HG02852 (cell line): ENCODE results near the gene MINDY4.
"Not testable (repeated sequence)": the region's sequence is repeated elsewhere in the genome, so short reads cannot be mapped to it uniquely, and the experiment has no call there.

ENCODE experiments used
- ATAC-seq: cut with Tn5 transposase; IDR thresholded peaks from one replicate; pipeline ENCODE4 v1.9.1; 2021; ENCODE audit warnings: mild to moderate bottlenecking, moderate library complexity; ENCODE audit not compliant: unreplicated experiment

Gene MINDY4

DNA sequence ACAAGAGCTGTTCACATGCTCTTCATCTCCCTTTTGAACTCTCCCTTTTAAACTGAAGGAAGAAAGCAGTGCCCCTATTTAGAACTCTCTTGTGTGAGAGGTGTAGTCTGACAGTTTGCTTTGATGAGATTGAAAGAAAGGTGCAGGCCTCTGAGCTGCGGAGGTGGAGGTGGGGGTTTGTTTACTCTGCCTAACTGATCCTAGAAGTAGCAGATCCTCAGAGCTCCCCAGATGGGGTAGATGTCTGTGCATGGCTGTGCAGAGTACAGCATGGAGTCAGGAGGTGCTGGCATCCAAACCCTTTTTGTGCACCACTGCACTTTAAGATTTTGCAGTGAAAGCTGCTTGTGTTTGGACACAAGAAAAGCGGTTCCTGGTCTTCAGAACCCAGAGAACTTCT, 58.3 kb downstream of the MINDY4 start:
- ATAC-seq = no peak

DNA sequence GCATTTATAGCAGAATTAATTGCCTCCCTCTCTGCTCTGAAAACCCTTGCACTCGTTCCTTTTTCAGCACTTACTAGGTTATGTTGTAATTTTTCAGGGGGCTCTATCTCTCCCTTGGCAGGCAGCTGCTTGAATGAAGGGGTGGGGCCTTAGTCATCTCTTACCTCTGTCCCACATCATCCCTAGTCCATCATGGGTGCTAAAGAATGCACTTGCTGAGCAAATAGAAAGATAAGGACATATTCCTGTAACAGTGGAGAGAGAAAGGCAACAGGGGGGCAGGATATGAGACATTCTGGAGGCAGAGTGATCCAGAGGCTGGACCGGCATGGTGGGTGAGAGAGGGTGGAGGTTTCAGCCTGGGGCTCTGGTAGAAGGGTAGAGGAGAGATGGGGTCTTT, 60.0 kb downstream of the MINDY4 start:
- no peak for ATAC-seq

DNA sequence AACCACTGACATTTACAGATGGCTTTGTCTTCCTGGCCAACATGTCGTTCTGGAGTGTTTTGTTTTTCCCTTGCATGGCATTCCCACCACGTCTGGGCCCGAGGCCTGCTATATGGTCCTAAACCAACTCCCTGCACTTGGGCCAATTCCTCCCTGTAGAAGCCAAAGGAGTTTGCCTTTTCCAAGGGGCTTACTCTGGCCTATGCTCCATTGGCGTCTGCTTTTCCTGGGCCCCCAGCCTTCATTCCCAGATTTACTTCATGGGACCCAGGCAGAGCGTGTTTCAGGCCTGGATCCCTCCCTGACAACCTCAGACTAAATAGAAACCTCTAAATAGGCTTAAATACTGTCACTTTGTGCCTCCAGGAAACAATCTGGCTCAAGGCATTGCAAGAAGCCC, 60.7 kb downstream of the MINDY4 start:
- no peak for ATAC-seq

DNA sequence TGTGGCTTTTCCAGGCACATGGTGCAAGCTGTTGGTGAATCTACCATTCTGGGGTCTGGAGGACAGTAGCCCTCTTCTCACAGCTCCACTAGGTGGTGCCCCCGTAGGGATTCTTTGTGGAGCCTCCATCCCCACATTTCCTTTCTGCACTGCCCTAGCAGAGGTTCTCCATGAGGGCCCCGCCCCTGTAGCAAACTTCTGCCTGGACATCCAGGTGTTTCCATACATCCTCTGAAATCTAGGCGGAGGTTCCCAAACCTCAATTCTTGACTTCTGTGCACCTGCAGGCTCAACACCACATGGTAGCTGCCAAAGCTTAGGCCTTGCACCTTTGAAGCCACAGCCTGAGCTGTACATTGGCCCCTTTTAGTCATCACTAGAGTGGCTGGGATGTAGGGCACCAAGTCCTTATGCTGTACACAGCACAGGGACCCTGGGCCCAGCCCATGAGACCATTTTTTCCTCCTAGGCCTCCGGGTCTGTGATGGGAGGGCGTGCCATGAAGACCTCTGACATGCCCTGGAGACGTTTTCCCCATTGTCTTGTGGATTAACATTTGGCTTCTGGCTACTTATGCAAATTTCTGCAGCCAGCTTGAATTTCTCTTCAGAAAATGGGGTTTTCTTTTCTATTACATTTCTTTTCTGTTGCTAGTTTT, 62.9 kb downstream of the MINDY4 start:
- ATAC-seq = not testable (repeated sequence)

DNA sequence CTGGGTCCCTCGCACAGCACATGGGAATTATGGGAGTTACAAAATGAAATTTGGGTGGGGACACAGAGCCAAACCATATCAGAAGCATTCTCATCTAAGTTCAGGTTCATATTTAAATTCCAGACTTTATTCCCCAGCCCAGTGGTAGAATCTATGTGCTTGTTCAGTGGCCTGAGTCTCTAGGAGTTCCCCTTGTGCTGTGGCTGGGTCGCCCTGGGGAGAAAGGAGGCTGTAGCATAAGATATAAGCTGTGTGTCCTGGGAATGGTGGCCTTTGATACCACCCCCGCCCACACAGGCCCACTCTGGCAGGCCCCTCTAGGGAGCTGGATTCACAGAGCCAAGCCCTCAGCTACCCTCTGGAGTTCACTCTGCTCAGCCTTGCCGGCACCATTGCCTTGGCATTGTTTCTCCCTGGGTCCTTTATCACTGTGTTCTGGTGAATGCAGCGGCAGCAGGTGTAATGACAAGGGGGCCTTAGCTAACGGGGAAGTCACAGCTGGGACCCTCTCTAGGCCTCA, 64.2 kb downstream of the MINDY4 start:
- ATAC-seq = no peak

DNA sequence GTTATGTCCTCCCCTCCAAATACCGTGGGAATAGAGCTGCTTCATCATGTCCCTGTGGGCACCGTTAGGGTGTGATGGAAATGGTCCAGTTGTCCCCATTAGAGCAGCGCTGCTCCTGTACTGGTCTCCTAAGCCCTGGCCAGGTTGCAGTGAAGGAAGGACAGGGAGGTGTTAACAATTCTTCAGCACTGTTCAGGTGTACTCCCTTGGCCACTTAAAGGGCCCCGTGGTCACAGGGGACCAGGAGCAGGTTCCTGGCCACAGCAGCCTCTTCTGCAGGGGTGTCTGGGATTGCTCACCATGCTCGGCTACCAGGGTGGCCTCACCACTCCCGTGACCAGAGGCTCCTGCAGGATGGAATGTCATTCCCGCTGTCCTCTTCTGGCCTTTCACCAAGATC, 65.8 kb downstream of the MINDY4 start:
- ATAC-seq = no peak

DNA sequence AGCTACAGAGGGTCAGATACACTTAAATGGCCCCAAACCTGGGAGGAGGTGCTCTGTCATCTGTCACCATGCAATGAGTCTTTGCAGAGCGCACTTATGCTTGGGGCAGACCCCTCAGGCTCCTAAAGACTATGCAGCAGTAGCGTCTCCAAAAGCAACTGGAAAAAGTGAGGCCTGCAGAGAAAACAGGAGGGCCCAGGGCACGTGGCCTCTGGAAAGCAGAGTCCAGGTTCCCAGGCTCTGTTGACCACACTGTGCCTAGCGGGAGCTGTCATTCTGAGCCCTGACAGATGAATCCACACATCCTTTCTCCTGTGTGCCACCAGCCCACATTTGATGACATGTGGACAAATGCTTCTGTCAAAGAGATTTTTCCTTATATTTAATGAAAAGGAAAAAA, 66.4 kb downstream of the MINDY4 start:
- ATAC-seq = no peak

DNA sequence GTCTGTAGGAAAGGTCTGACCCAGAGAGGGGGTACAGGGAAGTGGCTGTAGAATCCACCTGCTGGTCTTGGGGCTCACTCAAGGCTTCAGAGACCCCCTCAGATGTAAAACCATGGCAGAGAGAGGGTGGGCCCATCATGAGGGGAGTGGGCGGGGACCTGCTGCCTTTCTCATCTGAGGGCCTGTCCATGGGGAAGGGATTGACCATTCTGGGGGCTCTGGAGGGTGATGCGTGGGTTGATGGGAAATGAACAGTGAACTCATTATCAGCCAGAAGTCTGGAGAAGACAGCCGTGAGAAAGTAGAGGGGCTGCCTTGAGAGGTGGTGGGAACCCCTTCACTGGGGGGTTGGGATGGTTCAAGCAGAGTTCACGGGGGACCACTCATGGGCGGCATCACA, 66.8 kb downstream of the MINDY4 start:
- no peak for ATAC-seq

DNA sequence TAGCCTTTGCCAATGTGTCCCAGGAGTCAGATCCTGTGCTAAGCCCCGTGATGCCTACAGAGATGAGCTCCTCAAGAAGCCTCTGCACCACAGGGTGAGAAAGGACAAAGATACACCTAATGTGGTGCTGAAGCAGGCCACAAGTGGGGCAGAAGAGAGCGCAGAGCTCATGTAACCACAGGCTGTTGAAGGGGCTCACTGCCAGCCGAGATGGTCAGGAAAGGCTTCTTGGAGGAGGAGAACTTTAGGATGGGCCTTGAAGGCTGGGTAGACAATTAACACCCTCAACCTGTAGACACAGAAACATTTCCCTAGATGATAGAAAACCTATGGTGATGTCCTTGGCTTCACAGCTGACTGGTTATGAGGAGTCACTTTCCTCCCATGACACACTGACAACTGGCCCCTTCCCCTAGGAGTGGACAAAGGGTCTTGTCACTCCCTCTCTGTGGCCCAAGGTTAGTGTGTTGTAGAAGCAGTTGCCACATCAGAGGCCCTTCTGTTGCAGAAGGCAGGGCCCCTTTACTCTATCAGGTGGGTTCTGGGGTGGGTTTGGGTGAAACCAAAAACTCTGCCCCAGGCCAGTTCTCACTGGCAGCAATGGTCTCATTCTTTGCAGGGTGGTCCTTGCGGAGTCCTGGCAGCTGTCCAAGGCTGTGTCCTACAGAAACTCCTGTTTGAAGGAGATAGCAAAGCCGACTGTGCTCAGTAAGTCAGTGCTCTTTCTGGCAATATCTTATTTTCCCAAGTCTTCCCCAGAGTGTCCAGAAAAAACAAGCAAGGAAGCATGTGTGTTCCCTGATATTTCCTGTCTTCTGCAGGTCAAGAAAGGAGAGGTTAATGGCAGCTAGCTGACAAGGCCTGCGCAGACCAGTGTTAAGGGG, 69.2 kb downstream of the MINDY4 start:
- no peak for ATAC-seq

DNA sequence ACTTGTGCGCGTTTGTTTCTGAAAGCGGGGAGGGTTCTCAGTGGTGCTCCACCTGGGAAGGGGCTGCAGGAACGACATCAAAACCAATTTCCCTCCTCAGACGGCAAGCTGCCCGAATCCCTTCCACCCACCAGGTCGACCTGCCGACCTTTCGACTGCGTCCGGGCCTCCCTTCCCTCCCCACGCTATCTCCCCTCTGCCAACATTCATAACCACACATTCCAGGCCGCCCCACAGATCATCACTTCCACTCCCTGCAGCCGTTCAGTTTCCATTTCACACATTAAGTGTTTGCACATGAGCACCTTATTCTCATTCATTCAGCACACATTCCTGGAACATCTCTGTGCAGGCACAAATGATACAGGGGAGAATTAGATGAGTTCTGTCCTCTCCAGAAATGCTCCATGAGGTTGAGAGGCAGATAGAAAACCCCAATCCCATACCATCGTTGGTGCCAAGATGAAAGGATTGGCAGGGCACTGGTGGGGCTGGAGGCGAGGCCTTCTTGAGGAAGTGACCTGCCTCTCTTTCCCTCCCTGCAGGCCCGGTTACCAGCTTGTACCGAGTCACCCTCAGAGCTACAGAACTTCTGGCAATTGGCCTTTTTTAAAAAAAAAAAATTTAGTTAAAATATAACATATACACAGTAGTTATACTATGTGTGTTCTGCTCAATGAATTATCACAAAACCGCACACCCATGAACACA, 70.0 kb downstream of the MINDY4 start:
- ATAC-seq = no peak

DNA sequence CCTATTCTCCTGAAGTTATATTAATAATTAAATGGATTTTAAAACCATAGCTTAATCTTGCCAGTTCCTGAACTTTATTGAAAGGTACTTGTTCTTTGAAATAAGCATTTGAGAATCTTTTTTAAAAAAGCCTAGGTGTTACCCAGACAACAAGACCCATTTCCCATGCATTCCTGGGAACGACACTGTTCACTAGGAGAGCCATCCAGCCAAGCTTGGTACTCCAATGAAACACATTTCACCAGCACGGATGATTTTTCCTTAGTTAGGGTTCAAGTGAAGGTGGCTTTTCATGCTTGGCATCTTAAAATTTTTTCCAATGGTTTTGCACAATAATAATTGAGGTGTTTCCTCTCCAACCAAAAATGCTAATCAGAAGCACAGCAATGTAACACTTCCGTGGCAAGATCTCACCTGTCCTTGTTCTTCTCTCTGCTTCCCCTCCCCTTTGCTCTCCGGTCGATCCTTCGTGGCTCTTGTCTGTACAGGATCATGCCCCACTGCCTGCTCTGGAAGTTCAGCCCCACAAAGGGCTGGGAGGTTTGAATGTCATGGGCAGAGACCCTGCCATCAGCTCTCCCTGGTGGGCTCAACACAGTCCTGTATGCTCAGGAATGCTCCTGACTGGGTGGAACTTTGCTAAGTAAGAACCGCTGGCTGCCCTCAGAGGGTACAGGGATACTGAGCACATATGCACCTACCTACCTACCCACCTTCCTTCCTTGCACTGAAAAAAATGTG, 70.8 kb downstream of the MINDY4 start:
- no peak for ATAC-seq

DNA sequence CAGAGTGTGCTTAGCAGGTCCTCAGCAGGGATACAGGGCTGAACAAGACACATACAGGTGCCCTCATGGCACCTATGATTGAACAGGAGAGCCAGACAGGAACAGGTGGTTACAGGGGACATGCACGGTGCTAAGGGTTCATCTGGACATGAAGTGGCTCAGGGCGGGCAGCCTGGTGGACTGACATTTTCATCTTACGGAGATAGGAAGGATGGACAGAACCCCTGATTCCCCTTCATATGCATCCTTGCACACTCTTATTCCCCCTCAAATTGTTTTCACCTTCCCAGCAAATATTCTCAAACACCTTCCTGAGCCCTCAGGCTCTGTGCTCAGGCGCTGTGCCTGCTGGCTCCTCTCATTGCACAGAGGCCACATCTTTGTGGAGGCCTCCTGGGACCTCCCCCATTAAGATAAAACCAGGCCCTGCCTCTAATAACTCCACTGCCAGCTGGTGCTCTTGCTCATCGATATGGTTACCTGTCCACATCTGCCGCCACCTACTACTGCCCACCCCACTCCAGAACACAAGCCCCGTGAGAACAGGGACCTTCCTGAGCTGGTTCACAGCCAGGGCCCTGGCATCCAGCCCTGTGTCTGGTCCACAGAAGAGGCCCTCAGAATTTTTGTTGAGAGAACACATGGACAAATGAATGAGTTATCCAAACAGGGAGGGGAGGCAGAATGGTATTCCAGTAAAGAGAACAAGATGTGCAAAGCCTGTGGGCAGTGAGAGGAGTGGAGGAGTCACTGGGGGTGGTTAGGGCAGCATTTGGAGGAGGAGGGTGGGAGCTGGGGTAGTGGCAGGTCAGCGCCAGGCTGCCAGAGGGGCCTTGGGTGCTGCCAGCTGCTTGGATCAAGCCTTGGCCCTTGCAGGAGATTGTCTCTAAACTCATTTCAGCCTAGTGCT, 71.6 kb downstream of the MINDY4 start:
- ATAC-seq = no peak

DNA sequence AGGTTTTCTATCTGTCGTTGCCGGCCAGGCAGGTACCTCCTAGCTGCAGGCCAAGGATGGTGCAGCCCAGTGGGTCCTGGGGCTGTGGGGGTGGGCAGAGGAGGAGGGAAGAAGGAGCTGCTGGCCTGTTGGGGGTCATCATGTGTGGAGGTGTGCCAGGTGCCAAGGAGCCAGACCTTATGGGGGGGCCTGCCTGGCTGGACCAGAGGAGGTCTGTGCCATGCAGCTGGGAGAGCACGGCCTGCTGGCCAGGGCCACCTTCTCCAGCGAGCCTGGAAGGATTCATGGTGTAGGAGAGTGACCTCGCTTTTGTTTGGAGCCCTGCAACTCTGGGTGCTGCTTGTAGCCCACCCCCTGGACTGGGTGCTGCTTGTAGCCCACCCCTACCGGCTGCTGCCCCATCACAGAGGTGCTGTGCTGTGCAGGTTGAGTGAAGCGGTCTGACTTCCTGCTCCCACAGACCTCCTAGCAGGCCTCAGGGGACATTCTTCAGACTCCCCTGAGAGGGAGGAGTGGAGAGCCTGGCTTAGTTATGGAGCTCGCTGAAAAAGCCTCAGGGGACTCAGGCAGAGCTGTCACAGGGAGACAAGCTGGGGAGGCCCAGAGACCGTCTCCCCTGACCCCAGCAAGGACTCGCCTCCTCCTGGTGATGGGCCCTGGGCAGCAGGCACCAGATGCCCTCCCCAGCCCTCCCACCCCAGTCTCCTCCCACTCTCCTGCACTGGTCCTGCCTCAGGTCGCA, 72.7 kb downstream of the MINDY4 start:
- no peak for ATAC-seq

DNA sequence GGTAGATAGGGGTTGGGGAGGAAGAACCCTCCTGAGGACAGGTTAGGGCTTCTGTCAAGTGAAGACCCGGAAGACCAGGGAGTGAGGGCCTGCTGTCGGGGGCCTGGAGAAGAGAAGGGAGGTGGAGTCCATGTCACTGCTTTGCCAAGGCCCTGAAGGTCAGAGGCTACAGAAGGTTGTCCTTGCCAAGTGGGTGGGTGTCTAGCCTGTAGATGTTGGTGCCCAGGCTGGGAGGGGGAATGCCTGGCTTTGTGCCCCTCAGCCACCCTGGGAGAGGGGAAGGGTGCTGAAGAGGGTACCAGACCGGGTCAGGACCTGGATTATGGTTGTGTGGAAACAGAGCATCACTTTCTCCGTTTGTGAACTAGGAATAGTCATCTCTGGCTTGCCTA, 73.3 kb downstream of the MINDY4 start:
- no peak for ATAC-seq

DNA sequence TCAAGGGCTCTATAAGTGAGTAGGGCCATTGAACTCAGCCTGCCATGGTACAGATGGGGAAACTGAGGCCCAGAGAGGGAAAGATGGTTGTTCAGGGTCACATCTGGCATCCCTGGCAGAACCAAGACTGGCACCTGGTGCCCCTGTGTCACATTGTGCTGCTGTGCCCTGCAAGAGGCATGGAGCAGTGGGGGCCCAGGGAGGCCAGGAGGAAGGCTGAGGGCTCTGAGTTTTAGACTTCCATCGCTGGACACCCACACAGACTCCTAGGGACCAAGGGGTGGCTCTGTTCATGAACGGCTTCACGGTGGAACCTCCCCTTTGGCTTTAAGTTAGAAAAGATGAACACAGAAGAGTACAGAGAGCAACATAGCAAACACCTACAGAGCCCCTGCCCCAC, 73.7 kb downstream of the MINDY4 start:
- ATAC-seq = no peak

DNA sequence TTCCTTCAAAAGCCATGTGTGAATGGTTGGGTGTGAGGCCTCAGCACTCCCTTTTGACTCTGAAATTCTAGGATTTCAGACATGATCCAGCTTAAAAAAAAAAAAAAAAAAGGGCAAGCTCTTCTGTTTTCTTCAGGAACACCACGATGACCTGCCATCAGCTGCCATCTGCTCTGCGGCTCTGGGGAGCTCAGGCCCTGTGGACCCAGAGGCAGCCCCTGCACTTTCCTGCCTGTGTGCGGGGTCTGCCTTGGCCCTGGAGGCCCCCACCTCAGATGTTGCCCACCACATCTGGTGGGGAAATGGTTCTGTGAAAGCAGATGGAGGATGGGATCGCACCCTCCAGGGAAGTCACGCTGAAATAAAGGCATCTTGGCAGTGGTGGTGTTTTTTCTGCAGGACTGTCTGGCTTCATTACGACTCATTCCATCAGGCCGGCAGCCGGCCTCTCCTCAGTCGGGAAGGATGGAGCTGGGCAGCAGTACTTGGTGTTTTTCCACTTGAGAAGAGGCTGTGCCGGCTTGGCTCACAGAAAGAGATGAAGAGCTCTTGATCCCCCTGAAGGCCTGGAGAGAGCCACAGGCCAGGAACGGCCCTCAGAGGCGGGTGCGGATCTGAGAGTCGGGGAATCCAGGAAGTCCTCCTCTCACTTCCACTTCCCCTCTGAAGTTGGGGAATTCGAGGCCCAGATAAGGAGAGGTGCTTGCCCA, 74.4 kb downstream of the MINDY4 start:
- no peak for ATAC-seq

DNA sequence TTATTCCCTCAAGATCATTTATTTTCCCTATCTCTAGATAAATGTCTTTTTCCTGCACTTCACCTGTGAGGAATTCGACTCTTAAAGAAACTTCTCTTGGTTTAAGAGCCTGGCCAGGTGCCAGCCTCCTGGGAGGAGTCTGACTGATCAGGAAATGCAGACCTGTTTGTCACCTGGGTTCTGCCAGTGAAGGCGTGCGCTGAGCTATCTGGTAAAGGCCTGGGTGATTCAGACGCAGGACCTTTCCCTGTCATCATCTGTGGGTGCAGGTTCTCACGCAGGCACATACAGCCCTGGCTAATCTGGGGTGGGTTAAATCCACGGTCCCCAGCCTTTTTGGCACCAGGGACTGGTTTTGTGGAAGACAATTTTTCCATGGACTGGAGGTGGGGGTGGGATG, 75.2 kb downstream of the MINDY4 start:
- ATAC-seq = no peak

DNA sequence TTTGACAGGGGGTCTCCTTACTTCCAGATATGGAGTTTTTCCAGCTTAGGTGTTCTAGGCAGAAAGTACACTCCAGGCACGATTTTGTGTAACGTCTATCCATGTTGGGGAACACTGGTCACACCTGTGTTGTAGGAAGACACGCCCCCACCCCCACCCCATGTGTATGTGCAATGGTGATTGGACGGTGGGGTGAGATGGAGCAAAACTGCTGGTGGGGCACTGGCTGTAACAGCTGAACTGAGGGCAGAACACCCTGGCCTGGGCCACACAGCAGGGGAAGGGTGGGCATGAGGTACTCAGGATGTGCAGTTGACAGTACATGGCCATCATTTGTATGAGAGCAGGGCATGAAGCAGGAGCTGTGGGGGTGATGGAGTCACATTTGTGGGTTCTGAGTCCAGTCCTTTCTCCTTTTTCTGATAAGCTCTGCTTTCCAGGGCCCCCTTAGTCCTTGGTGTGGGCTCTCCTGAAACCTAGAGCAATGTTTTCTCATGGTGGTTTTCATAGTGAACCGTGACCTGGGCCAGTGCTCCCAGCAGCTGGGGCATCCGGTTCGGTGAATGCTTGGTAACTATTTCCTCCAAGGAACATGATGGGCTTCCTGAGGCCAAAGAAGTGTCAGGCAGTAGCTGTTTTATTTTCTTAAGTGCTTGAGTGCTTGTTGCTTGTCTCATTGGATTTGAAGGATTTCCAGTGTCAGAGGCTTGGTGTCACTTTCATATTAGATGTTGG, 77.1 kb downstream of the MINDY4 start:
- ATAC-seq = no peak
